Loucy (cell line): ENCODE measurements around the gene ZSCAN30.

Experiments
- H2AFZ ChIP-seq: fragments of 200-600 bp; sonication (generic); 2 replicates; pipeline ENCODE4 v1.6.0; 2016; ENCODE audit warnings: antibody characterized with exemption, mild to moderate bottlenecking, low read length, moderate library complexity
- H3F3A ChIP-seq: fragments of 200-600 bp; 2 replicates; pipeline ENCODE4 v1.6.0; 2016; ENCODE audit warnings: antibody characterized with exemption, low read depth, mild to moderate bottlenecking
- H3K27me3 ChIP-seq: fragments of 200-600 bp; sonication (generic); 2 replicates; pipeline ENCODE4 v1.6.1; 2014; ENCODE audit warnings: low read length, mild to moderate bottlenecking; ENCODE audit not compliant: insufficient read depth, poor library complexity, severe bottlenecking
- H3K36me3 ChIP-seq: fragments of 200-600 bp; sonication (generic); 2 replicates; pipeline ENCODE4 v1.6.1; 2016; ENCODE audit warnings: low read length; ENCODE audit not compliant: insufficient read depth
- H3K4me1 ChIP-seq: fragments of 200-600 bp; sonication (generic); 2 replicates; pipeline ENCODE4 v1.5.1; 2014; ENCODE audit warnings: low read length, mild to moderate bottlenecking; ENCODE audit not compliant: insufficient read depth, poor library complexity, severe bottlenecking
- H3K4me2 ChIP-seq: fragments of 200-600 bp; sonication (generic); 2 replicates; pipeline ENCODE4 v1.6.0; 2014; ENCODE audit warnings: antibody characterized with exemption, low read length, low read depth, mild to moderate bottlenecking; ENCODE audit not compliant: poor library complexity, severe bottlenecking
- H3K4me3 ChIP-seq: fragments of 200-600 bp; sonication (generic); 2 replicates; pipeline ENCODE4 v1.5.1; 2014; ENCODE audit warnings: low read length, mild to moderate bottlenecking, mixed read lengths; ENCODE audit not compliant: poor library complexity, severe bottlenecking
- H3K79me2 ChIP-seq: fragments of 200-600 bp; sonication (generic); 2 replicates; pipeline ENCODE4 v1.6.1; 2014; ENCODE audit warnings: low read length; ENCODE audit not compliant: insufficient read depth
- H3K9ac ChIP-seq: fragments of 200-600 bp; sonication (generic); 2 replicates; pipeline ENCODE4 v1.6.0; 2014; ENCODE audit warnings: mild to moderate bottlenecking, low read depth, low read length, moderate library complexity; ENCODE audit not compliant: poor library complexity, severe bottlenecking
- H3K9me2 ChIP-seq: fragments of 200-600 bp; sonication (generic); replicated peaks from 2 replicates; pipeline ENCODE4 v1.6.1; 2016; ENCODE audit warnings: low read depth, low read length, mixed read lengths
- H3K9me3 ChIP-seq: fragments of 200-600 bp; sonication (generic); 2 replicates; pipeline ENCODE4 v1.6.1; 2014; ENCODE audit warnings: mild to moderate bottlenecking, antibody characterized with exemption, low read length, low read depth; ENCODE audit not compliant: insufficient read depth
- H4K20me1 ChIP-seq: fragments of 200-600 bp; sonication (generic); 2 replicates; pipeline ENCODE4 v1.6.0; 2014; ENCODE audit warnings: antibody characterized with exemption, low read length, mild to moderate bottlenecking; ENCODE audit not compliant: insufficient read depth, poor library complexity, severe bottlenecking
- EZH2phosphoT487 ChIP-seq: fragments of 200-600 bp; IDR thresholded peaks from 2 replicates; pipeline ENCODE4 v1.6.1; 2018; ENCODE audit warnings: antibody characterized with exemption, mild to moderate bottlenecking, moderate library complexity, borderline replicate concordance
- TF ChIP-seq, protein P1 (sequence below): fragments of 200-600 bp; sonication (generic); conservative IDR thresholded peaks from 2 replicates; pipeline ENCODE4 v1.5.1; 2014; ENCODE audit warnings: mild to moderate bottlenecking, antibody characterized with exemption, low read length

The ZSCAN30 gene

GRCh38 chr18:35278085-35278484 is 11.9 kb downstream of the ZSCAN30 start:
- Histone ChIP-seq H3F3A (no peaks in the 10 kb centered on the region), H3K79me2 (no peaks in the 10 kb centered on the region), H3K9me3 (no peaks in the 10 kb centered on the region), H3K27me3 (no peaks in the 10 kb centered on the region), H4K20me1 (no peaks in the 10 kb centered on the region), H3K9ac (no peak overlapping the region), H3K4me3 (no peak overlapping the region), H3K36me3 (no peaks in the 10 kb centered on the region), H2AFZ (no peak overlapping the region), H3K4me1 (no peaks in the 10 kb centered on the region), H3K4me2 (no peak overlapping the region), H3K9me2 (no peaks in the 10 kb centered on the region)
- TF ChIP-seq, protein P1, sequence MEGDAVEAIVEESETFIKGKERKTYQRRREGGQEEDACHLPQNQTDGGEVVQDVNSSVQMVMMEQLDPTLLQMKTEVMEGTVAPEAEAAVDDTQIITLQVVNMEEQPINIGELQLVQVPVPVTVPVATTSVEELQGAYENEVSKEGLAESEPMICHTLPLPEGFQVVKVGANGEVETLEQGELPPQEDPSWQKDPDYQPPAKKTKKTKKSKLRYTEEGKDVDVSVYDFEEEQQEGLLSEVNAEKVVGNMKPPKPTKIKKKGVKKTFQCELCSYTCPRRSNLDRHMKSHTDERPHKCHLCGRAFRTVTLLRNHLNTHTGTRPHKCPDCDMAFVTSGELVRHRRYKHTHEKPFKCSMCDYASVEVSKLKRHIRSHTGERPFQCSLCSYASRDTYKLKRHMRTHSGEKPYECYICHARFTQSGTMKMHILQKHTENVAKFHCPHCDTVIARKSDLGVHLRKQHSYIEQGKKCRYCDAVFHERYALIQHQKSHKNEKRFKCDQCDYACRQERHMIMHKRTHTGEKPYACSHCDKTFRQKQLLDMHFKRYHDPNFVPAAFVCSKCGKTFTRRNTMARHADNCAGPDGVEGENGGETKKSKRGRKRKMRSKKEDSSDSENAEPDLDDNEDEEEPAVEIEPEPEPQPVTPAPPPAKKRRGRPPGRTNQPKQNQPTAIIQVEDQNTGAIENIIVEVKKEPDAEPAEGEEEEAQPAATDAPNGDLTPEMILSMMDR, result no peak
- TF ChIP-seq EZH2phosphoT487, result no peak

DNA sequence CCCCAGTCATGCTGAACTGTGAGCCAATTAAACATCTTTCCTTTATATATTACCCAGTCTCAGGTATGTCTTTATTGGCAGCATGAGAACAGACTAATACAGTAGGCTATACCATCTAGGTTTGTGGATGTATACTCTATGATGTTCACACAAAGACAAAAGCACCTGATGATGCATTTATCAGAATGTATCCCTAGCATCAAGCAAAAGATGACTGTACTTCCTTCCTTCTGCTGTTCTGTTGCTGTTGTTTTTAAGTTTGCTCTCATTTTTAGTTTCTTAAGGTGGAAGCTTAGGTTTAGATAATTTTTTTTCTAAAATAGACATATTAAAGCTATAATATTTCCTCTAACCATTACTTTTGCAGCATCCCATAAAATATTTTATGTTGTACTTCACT is 12.4 kb downstream of the ZSCAN30 start:
- H3K36me3 ChIP-seq, result no peaks in the 10 kb centered on the region
- H3K4me3 ChIP-seq, result no peak overlapping the region
- H3K9me3 ChIP-seq, result no peaks in the 10 kb centered on the region; the same call in 1 of the 2 replicates
- H3K4me2 ChIP-seq, result no peak overlapping the region
- no peaks in the 10 kb centered on the region for H3K79me2 ChIP-seq
- H3F3A ChIP-seq, result no peaks in the 10 kb centered on the region
- no peak overlapping the region for H3K9ac ChIP-seq
- H4K20me1 ChIP-seq, result no peaks in the 10 kb centered on the region
- H3K9me2 ChIP-seq, result no peaks in the 10 kb centered on the region
- H3K27me3 ChIP-seq, result no peaks in the 10 kb centered on the region
- TF ChIP-seq, protein P1, result no peak
- TF ChIP-seq EZH2phosphoT487, result no peak
- H2AFZ ChIP-seq, result no peak overlapping the region
- no peaks in the 10 kb centered on the region for H3K4me1 ChIP-seq

GRCh38 chr18:35276267-35276666 is 13.8 kb downstream of the ZSCAN30 start:
- Histone ChIP-seq H4K20me1 (no peaks in the 10 kb centered on the region), H3K36me3 (no peaks in the 10 kb centered on the region), H3K9ac (no peak overlapping the region), H3K27me3 (no peaks in the 10 kb centered on the region), H3K9me2 (no peaks in the 10 kb centered on the region), H3K9me3 (no peaks in the 10 kb centered on the region; the same call in 1 of the 2 replicates), H3F3A (no peaks in the 10 kb centered on the region), H3K79me2 (no peaks in the 10 kb centered on the region), H3K4me2 (no peak overlapping the region), H3K4me3 (no peak overlapping the region), H2AFZ (no peak overlapping the region), H3K4me1 (no peaks in the 10 kb centered on the region)
- TF ChIP-seq, protein P1, result no peak
- no peak for TF ChIP-seq EZH2phosphoT487
